Uterus (tissue), 4 donors: Measurements from ENCODE around the gene RPL41. TPM values are rescaled to one million over a fixed set of nuclear protein-coding genes. Genes with fewer than 3 reads are reported as not detected.

ENCODE experiments used
- DNase-seq, 2 donors: peaks; one replicate each; pipeline ENCODE4 v3.0.0-alpha.2; 2019 to 2020
- H3K27ac ChIP-seq, 2 donors: fragments of 200-600 bp; sonication (generic); 1 replicate in 1 of 2; 2 replicates in 1 of 2; pipeline ENCODE4 v1.5.1; 2016 to 2018
- H3K27me3 ChIP-seq, 2 donors: fragments of 200-600 bp; sonication (generic); one replicate each; pipeline ENCODE4 v1.5.1; 2018 to 2019; ENCODE audit warnings: control low read depth in 1 of 2
- H3K36me3 ChIP-seq, 2 donors: fragments of 200-600 bp; sonication (generic); one replicate each; pipeline ENCODE4 v1.5.1; 2019; ENCODE audit warnings: control low read depth in 1 of 2
- H3K4me1 ChIP-seq, 2 donors: fragments of 200-600 bp; sonication (generic); one replicate each; pipeline ENCODE4 v1.5.1; 2018 to 2019; ENCODE audit warnings: control low read depth in 1 of 2
- H3K4me3 ChIP-seq, 2 donors: fragments of 200-600 bp; sonication (generic); 1 replicate in 1 of 2; 2 replicates in 1 of 2; pipeline ENCODE4 v1.5.1; 2018 to 2019; ENCODE audit warnings: mild to moderate bottlenecking in 1 of 2
- H3K9me3 ChIP-seq, 2 donors: fragments of 200-600 bp; sonication (generic); one replicate each; pipeline ENCODE4 v1.5.1; 2019; ENCODE audit warnings: control low read depth in 1 of 2
- POLR2A ChIP-seq, 2 donors: fragments of 450-650 bp; IDR thresholded peaks; one replicate each; pipeline ENCODE4 v1.6.1; 2016; ENCODE audit warnings: antibody characterized with exemption in 2 of 2, mild to moderate bottlenecking in 1 of 2, moderate library complexity in 1 of 2
- intact Hi-C: fragments of 100-400 bp; cut with DNase I; formaldehyde crosslinking; loops from one replicate; pipeline ENCODE4 v1.15.1; 2023; ENCODE audit warnings: low total_unique reads
- total RNA-seq, 4 donors: library from RNA; depleted of rRNA in 3 of 4; stranded (reverse); fragments of >200 nt in 3 of 4; gene quantifications; one replicate each; pipeline versions ENCODE4 v1.1.0 to v1.2.4, GENCODE V29; 2014 to 2023
- TF ChIP-seq, protein P1 (sequence below), 4 experiments: fragments of 200-600 bp in 2 of 4; fragments of 450-650 bp in 2 of 4; sonication (generic) in 2 of 4; IDR thresholded peaks; one replicate each; pipeline ENCODE4 v1.5.1; 2016 to 2019; ENCODE audit warnings: antibody characterized with exemption in 4 of 4, mild to moderate bottlenecking in 2 of 4, moderate library complexity in 1 of 4
- donor health status: DM: yes; HTN: yes; CAD: no.

RPL41 gene
- total RNA-seq, 4 donors from 2014 or later: 1,022 to 4,789 (median 2,600) TPM

DNA sequence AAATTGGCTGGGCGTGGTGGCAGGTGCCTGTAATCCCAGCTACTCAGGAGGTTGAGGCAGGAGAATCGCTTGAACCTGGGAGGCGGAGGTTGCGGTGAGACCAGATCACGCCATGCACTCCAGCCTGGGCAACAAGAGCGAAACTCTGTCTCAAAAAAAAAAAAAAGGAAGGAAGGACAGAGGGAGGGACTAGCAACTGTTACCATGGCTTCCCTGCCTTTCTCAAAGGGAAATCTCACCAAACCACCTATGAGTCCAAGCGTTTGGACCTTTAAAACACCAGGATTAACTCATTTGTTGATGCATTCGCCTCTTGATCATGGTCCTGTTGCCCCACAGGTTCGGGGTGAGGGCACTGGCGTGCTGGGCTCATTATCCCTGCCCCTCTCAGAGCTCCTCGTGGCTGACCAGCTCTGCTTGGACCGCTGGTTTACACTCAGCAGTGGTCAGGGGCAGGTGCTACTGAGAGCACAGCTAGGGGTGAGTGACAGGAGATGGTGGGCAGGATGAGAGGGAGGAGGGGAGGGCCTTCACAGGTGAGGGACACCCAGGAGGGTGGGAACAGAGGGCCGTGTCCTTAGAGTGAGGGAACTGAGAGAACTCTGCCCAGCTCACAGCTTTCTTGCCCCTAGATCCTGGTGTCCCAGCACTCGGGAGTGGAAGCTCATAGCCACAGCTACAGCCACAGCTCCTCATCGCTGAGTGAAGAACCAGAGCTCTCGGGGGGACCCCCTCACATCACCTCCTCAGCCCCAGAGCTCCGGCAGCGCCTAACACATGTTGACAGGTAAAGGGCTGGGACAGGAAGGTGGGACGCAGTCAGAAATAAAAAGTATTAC lies 25.7 kb downstream of the RPL41 start:
- TF ChIP-seq POLR2A (IDR thresholded peaks at IDR 0.05): no peak
- TF ChIP-seq, protein P1, sequence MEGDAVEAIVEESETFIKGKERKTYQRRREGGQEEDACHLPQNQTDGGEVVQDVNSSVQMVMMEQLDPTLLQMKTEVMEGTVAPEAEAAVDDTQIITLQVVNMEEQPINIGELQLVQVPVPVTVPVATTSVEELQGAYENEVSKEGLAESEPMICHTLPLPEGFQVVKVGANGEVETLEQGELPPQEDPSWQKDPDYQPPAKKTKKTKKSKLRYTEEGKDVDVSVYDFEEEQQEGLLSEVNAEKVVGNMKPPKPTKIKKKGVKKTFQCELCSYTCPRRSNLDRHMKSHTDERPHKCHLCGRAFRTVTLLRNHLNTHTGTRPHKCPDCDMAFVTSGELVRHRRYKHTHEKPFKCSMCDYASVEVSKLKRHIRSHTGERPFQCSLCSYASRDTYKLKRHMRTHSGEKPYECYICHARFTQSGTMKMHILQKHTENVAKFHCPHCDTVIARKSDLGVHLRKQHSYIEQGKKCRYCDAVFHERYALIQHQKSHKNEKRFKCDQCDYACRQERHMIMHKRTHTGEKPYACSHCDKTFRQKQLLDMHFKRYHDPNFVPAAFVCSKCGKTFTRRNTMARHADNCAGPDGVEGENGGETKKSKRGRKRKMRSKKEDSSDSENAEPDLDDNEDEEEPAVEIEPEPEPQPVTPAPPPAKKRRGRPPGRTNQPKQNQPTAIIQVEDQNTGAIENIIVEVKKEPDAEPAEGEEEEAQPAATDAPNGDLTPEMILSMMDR (IDR thresholded peaks at IDR 0.05): no peak
- no peaks in the 10 kb centered on the region for H3K9me3 ChIP-seq
- no peak overlapping the region for H3K27ac ChIP-seq
- no peaks in the 10 kb centered on the region for H3K36me3 ChIP-seq
- intact Hi-C loops: no loop called here
- no peaks in the 10 kb centered on the region for H3K4me1 ChIP-seq
- no peak overlapping the region for H3K4me3 ChIP-seq
- DNase-seq: no peak
- H3K27me3 ChIP-seq: no peaks in the 10 kb centered on the region

DNA sequence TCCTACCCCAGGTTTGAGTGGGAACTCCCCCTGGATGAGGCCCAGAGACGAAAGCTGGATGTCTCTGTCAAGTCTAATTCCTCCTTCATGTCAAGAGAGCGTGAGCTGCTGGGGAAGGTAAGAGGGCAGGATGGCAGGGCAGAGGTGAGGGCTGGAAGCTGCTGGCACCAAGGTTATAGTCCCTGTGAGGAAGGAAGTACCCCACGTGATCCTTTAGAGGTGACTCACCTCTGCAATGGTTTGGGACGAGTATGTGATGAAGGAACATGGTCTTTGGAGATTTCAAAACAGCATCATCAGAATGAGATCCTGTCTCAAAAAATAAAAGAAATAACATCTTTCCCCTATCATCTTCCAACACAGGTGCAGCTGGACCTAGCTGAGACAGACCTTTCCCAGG lies 26.8 kb downstream of the RPL41 start:
- Histone ChIP-seq H3K4me3 (no peak overlapping the region), H3K4me1 (no peaks in the 10 kb centered on the region), H3K27me3 (no peaks in the 10 kb centered on the region), H3K36me3 (no peaks in the 10 kb centered on the region), H3K27ac (peak overlapping the region; percentile 65 to 81), H3K9me3 (no peaks in the 10 kb centered on the region)
- no peak for DNase-seq
- intact Hi-C loops: no loop called here
- TF ChIP-seq, protein P1 (IDR thresholded peaks at IDR 0.05): no peak
- TF ChIP-seq POLR2A (IDR thresholded peaks at IDR 0.05): no peak

DNA sequence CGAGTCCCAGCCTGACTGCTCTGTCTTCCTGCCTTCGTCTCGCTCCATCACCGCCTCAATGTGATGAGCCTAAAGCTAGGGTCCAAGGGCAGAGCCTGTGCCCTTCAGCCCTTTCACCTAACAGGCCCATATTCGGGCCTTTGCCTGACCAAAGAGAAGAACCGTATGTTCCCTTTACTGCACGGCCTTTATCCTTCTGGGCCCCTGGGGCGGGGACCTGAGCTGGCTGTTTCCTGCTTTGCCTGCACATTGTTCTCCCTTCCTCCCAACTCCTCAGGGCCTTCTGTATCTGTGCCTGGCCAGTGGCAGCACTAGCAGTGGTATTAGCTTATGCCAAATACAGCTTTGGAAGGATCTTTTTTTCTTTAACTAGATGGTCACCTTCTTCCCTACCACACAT lies 27.4 kb downstream of the RPL41 start:
- no peaks in the 10 kb centered on the region for H3K9me3 ChIP-seq
- no peaks in the 10 kb centered on the region for H3K4me1 ChIP-seq
- DNase-seq: no peak
- no peaks in the 10 kb centered on the region for H3K27me3 ChIP-seq
- intact Hi-C loops: no loop called here
- H3K36me3 ChIP-seq: no peaks in the 10 kb centered on the region
- TF ChIP-seq, protein P1 (IDR thresholded peaks at IDR 0.05): no peak
- no peak for TF ChIP-seq POLR2A (IDR thresholded peaks at IDR 0.05)
- H3K4me3 ChIP-seq: no peak overlapping the region
- peak overlapping the region; percentile 65 to 81 for H3K27ac ChIP-seq

DNA sequence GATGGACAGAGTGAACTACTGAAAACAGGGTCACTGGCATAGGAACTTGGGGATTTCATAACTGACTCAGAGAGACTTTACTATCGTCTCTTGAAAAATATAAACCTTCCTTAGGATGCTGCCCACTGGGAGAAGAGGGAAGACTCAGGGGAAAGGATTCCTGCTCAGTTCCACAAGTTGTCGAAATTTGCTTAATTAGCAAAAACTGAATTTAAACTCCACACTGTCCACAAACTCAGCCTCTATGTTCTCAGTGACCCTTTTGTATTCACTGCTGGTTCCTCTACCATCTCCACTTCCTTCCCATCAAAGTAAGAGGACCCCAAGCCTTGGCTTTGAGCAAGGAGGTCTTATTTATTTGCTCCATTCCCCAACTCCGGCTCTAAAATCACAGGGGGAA lies 28.8 kb downstream of the RPL41 start:
- H3K9me3 ChIP-seq: no peaks in the 10 kb centered on the region
- no peaks in the 10 kb centered on the region for H3K4me1 ChIP-seq
- intact Hi-C loops: no loop called here
- peak overlapping the region in 1 of 2 donors; percentile 81 for H3K27ac ChIP-seq
- no peak overlapping the region for H3K4me3 ChIP-seq
- H3K27me3 ChIP-seq: no peaks in the 10 kb centered on the region
- H3K36me3 ChIP-seq: no peaks in the 10 kb centered on the region
- DNase-seq: no peak
- TF ChIP-seq POLR2A (IDR thresholded peaks at IDR 0.05): no peak
- TF ChIP-seq, protein P1 (IDR thresholded peaks at IDR 0.05): no peak
